ENCODE data around the gene TSR3.

Gene TSR3

DNA sequence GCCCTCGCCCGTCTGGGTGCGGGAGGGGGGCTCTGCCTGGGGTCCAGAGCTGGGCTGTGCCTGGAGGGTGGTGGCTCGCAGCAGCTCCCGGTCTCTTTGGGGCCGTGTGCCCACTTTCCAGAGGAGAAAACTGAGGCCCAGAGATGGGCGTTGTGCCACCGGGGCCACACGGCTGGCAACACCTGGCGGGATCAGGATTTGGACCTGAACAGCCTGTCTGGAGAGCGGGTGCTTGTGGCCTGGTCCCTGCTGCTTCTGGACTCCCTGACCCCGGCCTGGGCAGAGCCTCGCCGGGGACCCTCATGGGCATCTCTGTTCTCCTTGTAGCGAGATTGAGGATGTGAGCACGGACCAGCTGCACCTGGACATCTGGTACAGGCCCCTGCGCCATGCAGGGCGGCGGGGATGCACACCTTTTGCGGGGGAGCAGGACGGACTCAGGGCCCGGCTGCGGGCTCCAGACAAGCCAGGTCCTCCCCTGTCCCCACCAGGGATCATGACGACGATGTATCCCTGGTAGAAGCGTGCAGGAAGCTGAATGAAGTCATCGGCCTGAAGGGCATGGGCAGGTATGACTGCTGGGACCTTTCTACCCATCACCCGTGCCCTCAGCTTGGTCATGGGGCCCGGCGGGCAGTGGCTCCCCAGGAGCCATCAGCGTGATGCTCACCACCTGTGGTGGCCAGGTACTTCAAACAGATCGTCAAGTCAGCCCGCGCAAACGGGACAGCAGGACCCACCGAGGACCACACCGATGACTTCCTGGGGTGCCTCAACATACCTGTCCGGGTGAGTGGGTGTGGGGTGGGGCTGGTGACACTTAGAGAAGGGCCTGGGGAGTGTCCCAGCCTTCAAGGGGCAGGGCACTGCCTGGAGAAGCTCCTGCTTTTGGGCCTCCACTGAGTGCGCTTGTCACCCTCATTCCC is 9.9 kb downstream of the TSR3 start:
- H3K27ac ChIP-seq: peak overlapping the region in 1 of 21 experiments; percentile 42
- H3K4me3 ChIP-seq: no peak overlapping the region

DNA sequence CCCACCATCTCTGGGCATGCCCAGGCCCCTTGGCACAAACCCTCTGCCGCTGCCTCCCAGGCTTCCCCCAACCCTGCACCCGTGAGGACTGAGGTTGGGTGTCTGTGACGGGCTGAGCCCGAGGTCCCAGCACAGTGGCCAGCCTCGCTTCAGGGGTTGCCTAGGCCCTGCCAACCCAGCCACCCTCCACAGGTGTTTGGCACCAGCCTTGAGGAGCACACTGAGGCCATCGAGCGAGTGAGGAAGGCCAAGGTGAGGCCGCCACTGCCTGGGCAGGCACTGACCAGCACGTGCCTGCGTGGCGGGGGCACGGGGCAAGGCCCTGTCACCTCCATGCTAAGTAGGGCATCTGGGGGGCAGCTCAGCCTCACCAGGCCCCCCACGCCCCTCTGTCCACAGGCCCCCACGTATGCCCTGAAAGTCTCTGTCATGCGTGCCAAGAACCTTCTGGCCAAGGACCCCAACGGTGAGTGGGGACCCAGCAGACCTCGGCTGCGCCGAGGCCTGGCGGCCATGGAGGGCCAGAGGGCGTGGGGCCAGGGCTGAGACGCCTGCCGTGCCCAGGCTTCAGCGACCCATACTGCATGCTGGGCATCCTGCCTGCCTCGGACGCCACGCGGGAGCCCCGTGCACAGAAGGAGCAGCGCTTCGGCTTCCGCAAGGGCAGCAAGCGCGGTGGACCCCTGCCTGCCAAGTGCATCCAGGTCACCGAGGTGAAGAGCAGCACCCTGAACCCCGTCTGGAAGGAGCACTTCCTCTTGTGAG is 10.8 kb downstream of the TSR3 start:
- no peak overlapping the region for H3K27ac ChIP-seq

GRCh38 chr16:1338855-1339675 is 12.6 kb downstream of the TSR3 start:
- no peak overlapping the region for H3K4me3 ChIP-seq
- no peak overlapping the region for H3K27ac ChIP-seq

More for the DNA sequence above, 10.8 kb downstream of the TSR3 start:
- H3K4me3 ChIP-seq: no peak overlapping the region

DNA sequence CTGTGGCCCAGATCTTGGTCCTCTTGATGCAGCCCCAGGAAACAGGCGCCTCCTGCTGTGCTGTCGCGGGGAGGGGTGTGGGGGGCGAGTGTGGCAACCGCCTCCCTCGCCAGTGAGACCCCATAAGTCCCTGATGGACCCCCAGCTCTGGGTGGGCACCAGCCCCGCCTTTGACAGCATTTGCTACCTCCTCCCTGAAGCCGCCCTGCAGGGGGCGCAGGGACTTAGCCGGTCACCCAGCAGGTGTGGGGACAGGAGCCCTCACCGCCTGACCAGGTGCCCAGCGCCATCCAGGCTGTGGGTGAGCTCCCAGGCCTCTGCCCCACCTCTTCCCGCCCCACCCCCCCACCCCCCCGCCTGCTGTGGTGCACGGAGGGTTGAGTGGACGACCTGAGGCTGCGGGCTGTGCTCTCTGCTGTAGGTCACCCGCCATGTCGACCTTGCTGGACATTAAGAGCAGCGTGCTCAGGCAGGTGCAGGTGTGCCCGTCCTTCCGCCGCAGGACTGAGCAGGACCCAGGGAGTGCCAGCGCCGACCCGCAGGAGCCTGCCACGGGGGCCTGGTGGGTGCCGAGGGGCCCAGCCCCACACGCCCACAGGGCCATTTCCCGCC is 13.5 kb downstream of the TSR3 start:
- no peak overlapping the region for H3K27ac ChIP-seq
- no peak overlapping the region for H3K4me3 ChIP-seq

- H3K4me3 ChIP-seq: no peak overlapping the region
- no peak overlapping the region for H3K27ac ChIP-seq
Observed at GRCh38 chr16:1337486-1337885, 14.2 kb downstream of the TSR3 start.

DNA sequence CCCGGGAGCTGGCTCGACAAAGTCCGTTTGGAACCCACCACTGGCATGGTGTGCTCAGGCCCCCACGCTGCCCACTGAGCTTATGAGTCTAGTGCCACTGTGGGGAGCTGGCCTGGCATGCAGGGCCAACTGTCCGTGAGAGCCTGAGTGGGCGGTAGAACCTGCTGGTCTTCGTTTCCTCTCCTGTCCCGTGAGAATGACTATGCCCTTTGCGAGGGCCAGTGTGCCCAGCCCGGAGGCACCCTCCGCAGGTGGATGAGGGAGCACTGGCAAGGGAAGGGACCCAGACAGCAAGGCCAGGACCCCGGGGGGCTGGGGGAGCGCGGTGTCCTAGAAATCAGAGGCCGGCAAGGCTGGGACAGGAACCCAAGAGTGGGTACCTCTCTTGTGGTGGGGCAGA is 15.1 kb downstream of the TSR3 start:
- H3K4me3 ChIP-seq: no peak overlapping the region
- no peak overlapping the region for H3K27ac ChIP-seq

GRCh38 chr16:1335996-1336395 is 15.7 kb downstream of the TSR3 start:
- H3K4me3 ChIP-seq: no peak overlapping the region
- H3K27ac ChIP-seq: no peak overlapping the region

DNA sequence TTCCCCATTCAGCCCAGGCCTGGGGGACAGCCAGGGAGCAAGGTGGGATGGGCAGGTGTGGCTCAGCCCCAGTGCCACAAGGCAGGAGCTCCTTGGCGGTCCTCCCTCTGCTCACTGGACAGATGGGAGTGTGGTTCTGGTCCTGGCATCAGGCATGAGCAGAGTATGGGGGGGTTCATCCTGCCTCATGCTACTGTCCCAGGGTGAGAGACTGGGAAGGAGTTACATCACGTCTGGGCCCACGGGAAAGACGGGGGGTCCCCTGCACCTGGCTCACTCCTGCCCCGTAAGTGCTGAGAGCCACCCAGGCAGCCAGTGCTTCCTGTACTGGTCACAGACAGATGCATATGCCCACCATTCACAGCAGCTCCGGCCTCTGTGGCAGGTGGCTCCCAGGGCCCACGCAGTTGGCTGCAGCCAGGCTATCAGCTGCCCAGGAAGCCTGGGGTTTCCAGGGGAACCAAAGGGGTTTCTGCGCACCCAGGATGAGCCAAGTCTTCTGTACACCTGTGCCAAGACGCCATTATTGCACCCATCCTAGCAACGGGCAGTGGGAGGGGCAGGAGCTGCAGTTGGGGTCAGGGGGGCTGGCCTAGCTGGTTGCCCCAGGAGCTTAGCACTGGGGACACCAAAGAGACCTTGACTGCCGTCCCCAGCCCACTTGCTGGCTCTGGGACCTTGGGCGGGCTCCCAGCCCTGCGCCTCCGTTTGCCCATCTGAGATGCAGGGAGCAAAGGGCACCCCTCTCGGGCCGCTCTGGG is 16.3 kb downstream of the TSR3 start:
- no peak overlapping the region for H3K4me3 ChIP-seq

DNA sequence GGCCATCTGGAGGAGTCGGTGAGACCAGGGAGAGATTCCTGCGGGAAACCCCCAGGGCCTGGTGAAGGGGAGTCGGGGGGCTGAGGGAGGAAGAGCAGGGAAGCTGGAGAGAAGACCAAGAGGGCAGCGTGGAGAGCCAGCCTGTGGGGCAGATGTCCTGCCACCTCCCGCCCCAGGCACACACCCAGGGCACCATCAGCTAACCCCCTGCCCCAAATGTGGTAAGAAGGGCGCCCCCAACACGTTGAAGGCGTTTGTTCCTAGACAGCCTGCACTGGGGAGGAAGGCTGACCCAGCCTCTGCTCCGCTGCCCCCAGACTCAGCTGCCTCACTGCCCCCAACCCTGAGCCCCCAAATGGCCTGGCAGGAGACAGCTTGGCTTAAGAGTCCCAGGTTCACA is 16.9 kb downstream of the TSR3 start:
- H3K27ac ChIP-seq: no peak overlapping the region
- H3K4me3 ChIP-seq: no peak overlapping the region

More for the DNA sequence above, 16.3 kb downstream of the TSR3 start:
- H3K27ac ChIP-seq: no peak overlapping the region

DNA sequence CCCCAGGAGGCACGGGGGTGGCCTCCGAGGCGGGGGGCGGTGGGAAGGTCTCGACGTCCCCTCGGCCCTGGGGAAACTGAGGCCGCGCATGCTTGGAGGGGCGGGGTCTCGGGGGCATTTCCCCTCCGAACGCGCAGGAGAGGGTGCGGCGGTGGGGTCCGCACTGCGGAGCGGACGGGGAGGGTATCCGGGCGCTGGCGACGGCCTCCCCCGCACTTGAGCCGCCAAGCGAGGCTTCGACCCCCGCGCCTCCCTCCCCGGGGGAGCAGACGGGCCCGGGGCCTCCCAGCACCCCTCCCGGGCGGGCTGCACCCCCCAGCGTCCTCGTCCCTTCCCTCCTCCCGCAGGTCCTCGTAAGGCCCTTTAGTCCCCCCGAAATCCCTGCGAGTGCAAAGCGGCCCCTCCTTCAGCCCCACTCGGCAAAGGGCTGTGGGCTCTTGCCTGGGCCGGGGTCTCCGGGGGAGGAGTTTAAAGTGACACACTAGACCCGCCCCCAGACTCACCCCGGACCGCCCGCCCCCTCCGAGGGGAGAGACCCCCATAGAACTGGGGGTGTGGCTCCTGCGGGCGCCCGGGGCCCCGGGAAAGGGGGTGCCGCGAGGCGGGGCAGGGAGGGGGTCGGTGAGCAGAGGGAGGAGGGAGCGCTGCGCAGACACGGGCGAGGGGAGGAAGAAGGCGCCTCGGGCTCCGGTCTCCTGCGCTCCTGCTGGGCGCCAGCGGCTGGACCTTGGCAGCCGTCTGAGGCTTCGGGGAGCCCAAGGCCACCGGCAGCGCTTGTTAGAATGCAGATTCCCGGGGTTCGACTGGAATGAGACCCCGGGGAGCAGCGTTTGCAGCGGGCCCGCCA is 17.6 kb downstream of the TSR3 start:
- no peak overlapping the region for H3K27ac ChIP-seq
- H3K4me3 ChIP-seq: peak overlapping the region in 4 of 7 experiments; percentile 17 to 29 (median 22)

- Histone ChIP-seq H3K4me3 (peak within 1 kb of the TSS in 4 of 7 experiments; percentile 17 to 29 (median 22)), H3K27ac (peak within 1 kb of the TSS in 2 of 21 experiments; percentile 35 to 40)
Observed at GRCh38 chr16:1333149-1333812, 18.4 kb downstream of the TSR3 start, which contains the start of gene BAIAP3. Gene BAIAP3, plus strand, starts transcription at chr16:1333645. Its CDS starts 4,905 bp downstream, at chr16:1338550.

DNA sequence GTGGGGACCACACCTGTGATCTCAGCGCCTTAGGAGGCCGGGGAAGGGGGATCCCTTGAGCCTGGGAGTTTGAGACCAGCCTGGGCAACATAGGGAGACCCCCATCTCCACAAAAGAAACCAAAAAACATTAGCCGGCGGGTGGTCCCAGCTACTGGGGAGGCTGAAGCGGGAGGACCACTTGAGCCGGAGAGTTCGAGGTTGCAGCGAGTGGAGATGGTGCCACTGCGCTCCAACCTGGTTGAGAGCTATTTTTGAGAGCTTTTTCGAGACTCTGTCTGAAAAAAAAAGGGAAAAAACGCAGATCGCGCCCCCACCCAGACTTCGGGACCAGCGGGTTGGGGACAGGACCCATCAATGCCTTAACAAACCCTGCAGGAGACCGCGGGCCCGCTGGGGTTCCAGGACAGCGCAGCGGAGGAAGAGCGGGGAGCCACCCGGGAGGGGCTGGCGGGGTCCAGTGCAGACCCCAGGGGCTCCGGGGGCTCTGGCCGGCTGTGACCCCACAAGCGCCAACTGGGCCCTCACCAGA is 19.0 kb downstream of the TSR3 start:
- peak overlapping the region in 2 of 21 experiments; percentile 35 to 40 for H3K27ac ChIP-seq
- peak overlapping the region in 2 of 7 experiments; percentile 17 to 29 for H3K4me3 ChIP-seq

DNA sequence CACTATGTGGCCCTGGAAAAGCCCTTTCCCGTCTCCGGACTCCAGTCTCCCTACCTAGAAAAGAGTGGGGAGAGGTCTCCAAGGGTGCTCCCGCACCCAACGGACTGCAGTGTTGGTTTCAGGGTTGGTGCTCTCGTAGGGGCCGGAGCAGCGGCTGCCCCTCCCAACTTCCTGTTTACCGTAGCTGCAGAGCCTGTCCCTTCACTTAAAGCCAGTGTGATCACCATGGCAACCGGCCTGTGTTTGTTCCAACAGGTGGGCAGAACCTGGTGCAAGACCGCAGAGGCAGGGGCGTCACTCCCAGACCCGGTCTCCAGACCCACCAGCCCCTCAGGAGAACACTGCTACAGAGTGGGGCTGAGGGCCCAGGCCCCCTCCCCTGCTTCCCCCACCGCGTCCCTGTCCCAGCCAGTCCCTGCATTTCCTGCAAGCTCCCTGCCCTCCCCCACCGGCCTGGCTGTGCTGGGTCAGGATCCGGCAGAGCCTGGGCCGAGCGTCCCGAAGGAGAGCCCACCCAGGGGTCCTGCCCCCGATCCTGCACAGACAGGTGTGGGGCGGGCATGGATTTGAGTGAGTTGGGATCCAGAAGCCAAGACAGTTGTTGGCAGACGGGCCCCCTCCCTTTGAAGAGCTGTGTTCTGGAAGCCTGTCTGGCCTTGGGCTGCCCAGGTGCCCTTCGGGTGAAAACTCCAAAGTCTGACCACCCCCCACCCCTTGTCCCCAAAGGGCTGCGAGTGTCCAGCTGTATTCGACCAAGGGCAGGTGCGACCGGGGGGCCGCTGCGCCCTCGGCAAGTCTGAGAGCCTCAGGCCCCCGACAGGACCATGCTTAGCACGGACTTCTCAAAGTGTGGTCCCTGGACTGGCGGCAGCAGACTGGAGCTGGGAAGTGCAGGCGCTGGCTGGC is 19.7 kb downstream of the TSR3 start:
- Histone ChIP-seq H3K4me3 (peak overlapping the region in 2 of 7 experiments; percentile 11 to 29), H3K27ac (peak overlapping the region in 4 of 21 experiments; percentile 40 to 62 (median 46))

GRCh38 chr16:1330931-1331711 is 20.6 kb downstream of the TSR3 start:
- Histone ChIP-seq H3K4me3 (peak overlapping the region in 2 of 7 experiments; percentile 3 to 11), H3K27ac (peak overlapping the region in 4 of 21 experiments; percentile 40 to 62 (median 46))

Measured in skin epidermis (tissue), 12 donors.